GDM1 (cell line): Measurements from ENCODE around the gene PANX2.
"Not testable (repeated sequence)": the region's sequence is repeated elsewhere in the genome, so short reads cannot be mapped to it uniquely, and the experiment has no call there.

Experiments used
- DNase-seq: peaks from one replicate; lab custom pipeline; 2025; lab: John Stamatoyannopoulos, UW

PANX2 gene

GRCh38 chr22:50170453-50171318 lies at the start of gene PANX2:
PANX2 (plus strand) TSS chr22:50170731; CDS start chr22:50170731, 0 bp downstream.
- no peak for DNase-seq

GRCh38 chr22:50121202-50121740 lies 49.3 kb upstream of the PANX2 start:
- no peak for DNase-seq

- DNase-seq, result no peak
Measured at GRCh38 chr22:50123119-50123518, 47.4 kb upstream of the PANX2 start.

- no peak for DNase-seq
Measured at GRCh38 chr22:50125029-50125428, 45.5 kb upstream of the PANX2 start.

- DNase-seq, result no peak
Measured at GRCh38 chr22:50129121-50129736, 41.3 kb upstream of the PANX2 start.

- DNase-seq, result no peak
Measured at GRCh38 chr22:50131894-50132293, 38.6 kb upstream of the PANX2 start.

- DNase-seq, result no peak
Measured at GRCh38 chr22:50134481-50134880, 36.0 kb upstream of the PANX2 start.

- DNase-seq, result no peak
Measured at GRCh38 chr22:50136581-50137015, 33.9 kb upstream of the PANX2 start.

- not testable (repeated sequence) for DNase-seq
Measured at GRCh38 chr22:50137277-50137676, 33.3 kb upstream of the PANX2 start.

GRCh38 chr22:50138041-50138440 lies 32.5 kb upstream of the PANX2 start:
- no peak for DNase-seq

GRCh38 chr22:50138988-50139387 lies 31.5 kb upstream of the PANX2 start:
- DNase-seq, result no peak

GRCh38 chr22:50139843-50140415 lies 30.6 kb upstream of the PANX2 start:
- DNase-seq, result no peak

- DNase-seq, result no peak
Measured at GRCh38 chr22:50140615-50141014, 29.9 kb upstream of the PANX2 start.

GRCh38 chr22:50141462-50141861 lies 29.1 kb upstream of the PANX2 start:
- no peak for DNase-seq

GRCh38 chr22:50141891-50142363 lies 28.6 kb upstream of the PANX2 start:
- no peak for DNase-seq

- no peak for DNase-seq
Measured at GRCh38 chr22:50143096-50143495, 27.4 kb upstream of the PANX2 start.

GRCh38 chr22:50144005-50144614 lies 26.4 kb upstream of the PANX2 start:
- no peak for DNase-seq

GRCh38 chr22:50145721-50146438 lies 24.7 kb upstream of the PANX2 start:
- no peak for DNase-seq

- DNase-seq, result no peak
Measured at GRCh38 chr22:50146439-50147238, 23.9 kb upstream of the PANX2 start.
